Transverse colon (tissue), 4 donors: Measurements from ENCODE around the gene PEX14.

Experiments
- CTCF ChIP-seq, 5 experiments: fragments of 200-600 bp in 3 of 5; fragments of 450-650 bp in 2 of 5; sonication (generic) in 3 of 5; IDR thresholded peaks; 1 replicate in 2 of 5; 2 replicates in 3 of 5; pipeline ENCODE4 v1.5.1; 2016 to 2017; ENCODE audit warnings: antibody characterized with exemption in 5 of 5, inconsistent platforms in 3 of 5, mild to moderate bottlenecking in 2 of 5, moderate library complexity in 1 of 5
- EP300 ChIP-seq: sonication (generic); formaldehyde crosslinking; IDR thresholded peaks from one replicate; pipeline ENCODE4 v1.6.1; 2017; ENCODE audit warnings: antibody characterized with exemption, low read depth
- POLR2A ChIP-seq: fragments of 450-650 bp; IDR thresholded peaks from one replicate; pipeline ENCODE4 v1.6.1; 2016; ENCODE audit warnings: antibody characterized with exemption, mild to moderate bottlenecking, moderate library complexity
- POLR2AphosphoS5 ChIP-seq, 3 donors: sonication (generic); formaldehyde crosslinking; IDR thresholded peaks; one replicate each; pipeline ENCODE4 v1.6.1; 2016; ENCODE audit warnings: antibody characterized with exemption in 3 of 3

GRCh38 chr1:10521537-10522157 is 46.9 kb downstream of the PEX14 start:
- TF ChIP-seq CTCF (IDR thresholded peaks at IDR 0.05) (no peak), POLR2AphosphoS5 (IDR thresholded peaks at IDR 0.05) (no peak), EP300 (no peak), POLR2A (no peak)
